ENCODE results near the gene ZNF316.
A peak's percentile ranks its signal among the peaks of the same experiment; 100 is the strongest.

Gene ZNF316

DNA sequence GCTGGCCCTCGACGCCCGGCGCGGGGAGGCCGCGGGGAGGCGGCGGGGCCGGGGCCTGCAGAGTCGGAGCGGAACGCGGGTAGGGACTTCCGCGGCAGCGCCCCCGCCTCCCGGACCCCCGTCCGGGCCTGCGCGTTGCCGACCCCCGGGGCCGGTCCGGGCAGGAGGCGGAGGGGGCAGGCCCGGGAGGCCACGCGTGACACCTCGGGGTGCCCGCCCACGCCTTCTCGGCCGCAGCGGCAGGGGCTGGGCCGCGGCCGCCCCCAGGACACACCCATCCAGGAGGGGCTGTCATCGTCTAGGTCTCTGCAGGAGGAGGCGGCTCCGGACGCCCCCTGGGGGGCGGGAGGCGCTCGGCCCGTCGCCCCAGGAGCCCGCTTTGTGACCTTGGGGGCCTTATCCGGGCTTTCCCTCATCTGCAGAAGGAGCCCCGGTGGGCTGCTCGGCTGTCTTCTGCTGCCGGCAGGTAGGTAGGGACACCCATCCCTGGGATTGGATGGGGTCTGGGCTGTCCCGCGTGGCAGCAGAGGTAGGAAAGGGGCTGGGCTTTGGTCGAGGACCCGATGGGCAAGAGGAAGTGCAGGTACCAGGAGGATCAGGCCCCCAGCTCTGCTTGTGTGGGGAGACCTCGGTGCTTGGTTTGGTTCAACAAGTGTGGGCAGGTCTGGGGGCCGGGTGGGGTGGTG is 569 bp downstream of the ZNF316 start:
- peak; percentile 97 for DNase-seq (ENCODE audit: low spot score)
- TF ChIP-seq, protein P1, sequence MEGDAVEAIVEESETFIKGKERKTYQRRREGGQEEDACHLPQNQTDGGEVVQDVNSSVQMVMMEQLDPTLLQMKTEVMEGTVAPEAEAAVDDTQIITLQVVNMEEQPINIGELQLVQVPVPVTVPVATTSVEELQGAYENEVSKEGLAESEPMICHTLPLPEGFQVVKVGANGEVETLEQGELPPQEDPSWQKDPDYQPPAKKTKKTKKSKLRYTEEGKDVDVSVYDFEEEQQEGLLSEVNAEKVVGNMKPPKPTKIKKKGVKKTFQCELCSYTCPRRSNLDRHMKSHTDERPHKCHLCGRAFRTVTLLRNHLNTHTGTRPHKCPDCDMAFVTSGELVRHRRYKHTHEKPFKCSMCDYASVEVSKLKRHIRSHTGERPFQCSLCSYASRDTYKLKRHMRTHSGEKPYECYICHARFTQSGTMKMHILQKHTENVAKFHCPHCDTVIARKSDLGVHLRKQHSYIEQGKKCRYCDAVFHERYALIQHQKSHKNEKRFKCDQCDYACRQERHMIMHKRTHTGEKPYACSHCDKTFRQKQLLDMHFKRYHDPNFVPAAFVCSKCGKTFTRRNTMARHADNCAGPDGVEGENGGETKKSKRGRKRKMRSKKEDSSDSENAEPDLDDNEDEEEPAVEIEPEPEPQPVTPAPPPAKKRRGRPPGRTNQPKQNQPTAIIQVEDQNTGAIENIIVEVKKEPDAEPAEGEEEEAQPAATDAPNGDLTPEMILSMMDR (IDR thresholded peaks at IDR 0.05; ENCODE audit: extremely low read depth, missing control alignments) = no peak

DNA sequence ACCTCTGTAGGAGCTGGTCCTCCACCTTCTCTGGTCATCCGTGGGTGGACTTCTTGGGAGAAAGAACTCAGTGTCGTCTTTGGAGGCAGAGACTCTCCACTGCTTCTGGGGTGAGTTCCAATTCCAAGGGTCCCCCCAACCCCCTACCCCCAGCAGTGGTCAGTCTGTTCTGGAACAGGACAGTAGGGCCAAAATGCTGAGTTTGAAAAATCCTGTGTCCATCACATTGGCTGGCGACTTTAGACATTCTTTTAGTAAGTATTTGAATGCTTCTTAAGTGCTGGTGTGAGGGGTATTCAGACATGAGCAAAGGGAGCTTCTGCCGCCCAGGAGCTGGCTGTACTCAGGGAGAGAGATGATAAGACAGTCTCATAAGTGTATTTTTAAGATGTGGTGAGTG is 1.9 kb downstream of the ZNF316 start:
- no peak for DNase-seq (ENCODE audit: low spot score)
- TF ChIP-seq, protein P1 (IDR thresholded peaks at IDR 0.05; ENCODE audit: extremely low read depth, missing control alignments) = no peak

DNA sequence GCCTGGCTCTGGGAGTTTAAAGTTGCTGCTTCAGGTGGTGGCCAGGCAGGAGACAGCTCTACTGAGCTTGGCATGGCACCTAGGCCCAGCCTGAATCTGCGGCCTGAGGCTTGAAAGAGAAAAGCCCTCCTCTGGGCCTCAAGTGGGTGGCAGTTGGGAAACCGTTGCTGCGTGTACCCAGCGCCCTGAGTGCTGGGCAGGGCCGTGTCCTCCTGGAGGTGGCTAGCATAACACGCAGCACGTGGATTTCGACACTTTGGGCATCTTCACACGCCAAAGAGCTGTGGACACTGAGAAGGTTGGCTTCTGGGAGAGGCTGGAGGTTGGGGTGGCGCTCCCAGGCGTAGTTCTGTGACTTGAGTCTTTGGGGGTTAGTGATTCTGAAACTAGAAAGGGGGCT is 2.5 kb downstream of the ZNF316 start:
- TF ChIP-seq, protein P1 (IDR thresholded peaks at IDR 0.05; ENCODE audit: extremely low read depth, missing control alignments) = no peak
- no peak for DNase-seq (ENCODE audit: low spot score)

DNA sequence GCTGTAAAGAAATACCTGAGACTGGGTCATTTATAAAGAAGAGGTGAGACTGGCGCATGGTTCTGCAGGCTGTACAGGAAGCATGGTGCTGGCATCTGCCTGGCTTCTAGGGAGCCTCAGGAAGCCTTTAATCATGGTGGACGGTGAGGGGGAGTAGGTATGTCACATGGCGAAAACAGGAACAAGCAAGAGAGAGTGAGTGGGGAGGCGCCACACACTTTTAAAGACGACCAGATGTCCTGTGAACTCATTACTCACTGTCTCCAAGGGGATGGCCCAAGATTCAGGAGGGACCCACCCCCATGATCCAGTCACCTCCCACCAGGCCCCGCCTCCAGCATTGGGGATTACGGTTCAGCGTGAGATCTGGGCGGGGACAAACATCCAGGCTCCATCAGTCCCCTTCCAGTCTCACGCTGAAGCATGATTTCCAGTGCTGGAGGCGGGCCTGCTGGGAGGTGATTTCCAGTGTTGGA is 3.2 kb downstream of the ZNF316 start:
- no peak for DNase-seq (ENCODE audit: low spot score)
- TF ChIP-seq, protein P1 (IDR thresholded peaks at IDR 0.05; ENCODE audit: extremely low read depth, missing control alignments) = no peak

DNA sequence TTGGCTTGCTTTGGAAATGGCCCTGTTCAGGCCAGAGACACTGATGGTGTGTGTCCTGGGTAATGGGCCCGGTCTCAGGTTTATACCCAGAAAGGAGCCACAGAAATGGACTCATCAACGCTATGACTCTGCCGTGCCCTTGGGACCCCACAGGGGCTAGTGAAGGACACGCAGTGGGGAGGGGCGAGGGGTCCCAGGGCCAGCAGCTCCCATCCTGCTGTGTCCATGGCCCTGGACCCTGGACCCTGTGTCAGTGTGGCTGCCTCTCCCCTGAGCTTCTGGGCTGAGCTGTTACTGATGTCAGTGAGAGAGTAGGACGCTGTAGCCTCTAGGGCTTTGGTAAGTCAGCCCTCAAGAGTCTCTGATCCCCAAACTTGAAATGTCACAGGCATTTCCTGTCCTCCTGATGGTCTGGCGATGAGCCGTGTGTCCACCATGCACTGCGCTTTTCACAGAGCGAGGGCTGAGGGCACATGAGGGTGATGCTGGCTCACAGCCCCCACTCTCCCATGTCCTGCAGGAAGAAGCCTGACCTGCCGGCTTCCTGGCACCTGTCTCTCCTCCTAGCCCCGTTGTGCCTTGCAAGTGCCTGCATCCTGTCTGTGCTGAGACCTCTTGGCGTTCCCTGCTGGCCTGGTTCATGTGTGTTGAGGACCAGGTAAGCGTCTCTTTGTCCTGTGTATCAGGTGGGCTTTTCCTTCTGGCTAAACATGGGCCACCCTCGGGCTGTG is 4.4 kb downstream of the ZNF316 start:
- DNase-seq (ENCODE audit: low spot score) = no peak
- TF ChIP-seq, protein P1 (IDR thresholded peaks at IDR 0.05; ENCODE audit: extremely low read depth, missing control alignments) = no peak

DNA sequence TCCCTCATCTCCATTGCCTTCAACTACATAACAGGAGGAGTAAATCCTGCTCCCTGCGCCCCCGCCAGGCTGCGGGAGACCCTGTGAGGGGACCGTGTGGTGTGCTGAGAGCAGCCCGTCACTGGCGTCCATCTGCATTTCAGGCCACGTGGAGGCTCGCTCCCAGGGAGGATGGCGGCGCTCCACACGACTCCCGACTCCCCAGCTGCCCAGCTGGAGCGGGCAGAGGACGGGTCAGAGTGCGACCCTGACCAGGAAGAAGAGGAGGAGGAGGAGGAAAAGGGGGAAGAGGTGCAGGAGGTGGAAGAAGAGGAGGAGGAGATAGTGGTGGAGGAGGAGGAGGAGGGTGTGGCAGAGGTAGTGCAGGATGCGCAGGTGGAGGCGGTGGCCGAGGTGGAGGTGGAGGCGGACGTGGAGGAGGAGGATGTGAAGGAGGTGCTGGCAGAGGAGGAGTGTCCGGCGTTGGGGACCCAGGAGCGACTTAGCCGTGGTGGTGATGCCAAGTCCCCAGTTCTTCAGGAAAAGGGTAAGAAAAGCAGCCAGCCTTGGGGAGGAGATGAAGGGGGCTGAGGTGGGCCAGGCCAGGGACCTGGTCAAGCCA is 5.2 kb downstream of the ZNF316 start:
- TF ChIP-seq, protein P1 (IDR thresholded peaks at IDR 0.05; ENCODE audit: extremely low read depth, missing control alignments) = no peak

More for the DNA sequence above, 5.2 kb downstream of the ZNF316 start:
- no peak for DNase-seq (ENCODE audit: low spot score)
